ENCODE results near the gene UBE3B. TPM values are rescaled to one million over a fixed set of nuclear protein-coding genes. Genes with fewer than 3 reads are reported as not detected.

UBE3B gene
- total RNA-seq, 1 donor from 2014 or later = 34.4 TPM

GRCh38 chr12:109483346-109483745 is 5.9 kb downstream of the UBE3B start:
- TF ChIP-seq CTCF (IDR thresholded peaks at IDR 0.05; ENCODE audit: insufficient read depth, low read depth, low read length) = no peak
- no peak for TF ChIP-seq EZH2 (IDR thresholded peaks at IDR 0.05; ENCODE audit: insufficient read depth, low read length)
- H3K4me1 Mint-ChIP-seq (ENCODE audit: low read depth, unreplicated experiment) = peaks cover 11% of the 10 kb centered on the region
- no peak for FAIRE-seq

GRCh38 chr12:109485201-109485600 is 7.8 kb downstream of the UBE3B start:
- no peaks in the 10 kb centered on the region for H3K4me1 ChIP-seq (ENCODE audit: insufficient read depth, low read length)
- Mint-ChIP-seq H3K4me3 (ENCODE audit: unreplicated experiment) (no peak overlapping the region), H3K27ac (ENCODE audit: unreplicated experiment) (no peak overlapping the region), H3K36me3 (ENCODE audit: low read depth, unreplicated experiment) (peaks cover 8% of the 10 kb centered on the region), H3K4me1 (ENCODE audit: low read depth, unreplicated experiment) (no peaks in the 10 kb centered on the region), H3K9me3 (ENCODE audit: unreplicated experiment) (no peaks in the 10 kb centered on the region), H3K27me3 (ENCODE audit: low read depth, unreplicated experiment) (no peaks in the 10 kb centered on the region)
- H3K4me3 ChIP-seq (ENCODE audit: insufficient read depth, low read depth, low read length) = no peak overlapping the region
- no peak overlapping the region for H3K4me2 ChIP-seq (ENCODE audit: low read length)
- DNase-seq (ENCODE audit: low read depth) = no peak
- no peak for FAIRE-seq
- no peak for TF ChIP-seq CTCF (IDR thresholded peaks at IDR 0.05; ENCODE audit: insufficient read depth, low read depth, low read length)
- no peak for TF ChIP-seq EZH2 (IDR thresholded peaks at IDR 0.05; ENCODE audit: insufficient read depth, low read length)
- H3K9me3 ChIP-seq (ENCODE audit: insufficient read depth, low read depth, low read length) = no peaks in the 10 kb centered on the region
- H3K79me2 ChIP-seq (ENCODE audit: insufficient read depth, low read length) = peaks cover 5% of the 10 kb centered on the region
- peaks cover 37% of the 10 kb centered on the region for H3K36me3 ChIP-seq (ENCODE audit: insufficient read depth, low read length)
- no peaks in the 10 kb centered on the region for H3K27me3 ChIP-seq (ENCODE audit: insufficient read depth, low read length)
- no peak overlapping the region for H3K27ac ChIP-seq (ENCODE audit: low read depth, low read length)
- no peak overlapping the region for H3K9ac ChIP-seq (ENCODE audit: low read length)
- no peak overlapping the region for H2AFZ ChIP-seq (ENCODE audit: low read depth, low read length)
- no peaks in the 10 kb centered on the region for H4K20me1 ChIP-seq (ENCODE audit: insufficient read depth, low read length)

More at GRCh38 chr12:109483346-109483745, 5.9 kb downstream of the UBE3B start:
- H3K9me3 ChIP-seq (ENCODE audit: insufficient read depth, low read depth, low read length) = no peaks in the 10 kb centered on the region
- no peaks in the 10 kb centered on the region for H4K20me1 ChIP-seq (ENCODE audit: insufficient read depth, low read length)
- H2AFZ ChIP-seq (ENCODE audit: low read depth, low read length) = no peak overlapping the region
- no peaks in the 10 kb centered on the region for H3K9me3 Mint-ChIP-seq (ENCODE audit: unreplicated experiment)
- H3K27ac ChIP-seq (ENCODE audit: low read depth, low read length) = no peak overlapping the region
- no peak overlapping the region for H3K27ac Mint-ChIP-seq (ENCODE audit: unreplicated experiment)
- no peaks in the 10 kb centered on the region for H3K27me3 ChIP-seq (ENCODE audit: insufficient read depth, low read length)
- H3K36me3 ChIP-seq (ENCODE audit: insufficient read depth, low read length) = peaks cover 23% of the 10 kb centered on the region
- H3K9ac ChIP-seq (ENCODE audit: low read length) = no peak overlapping the region
- peaks cover 22% of the 10 kb centered on the region for H3K79me2 ChIP-seq (ENCODE audit: insufficient read depth, low read length)
- DNase-seq (ENCODE audit: low read depth) = no peak
- H3K4me1 ChIP-seq (ENCODE audit: insufficient read depth, low read length) = peaks cover 4% of the 10 kb centered on the region
- H3K4me3 ChIP-seq (ENCODE audit: insufficient read depth, low read depth, low read length) = no peak overlapping the region
- no peak overlapping the region for H3K4me3 Mint-ChIP-seq (ENCODE audit: unreplicated experiment)
- H3K36me3 Mint-ChIP-seq (ENCODE audit: low read depth, unreplicated experiment) = peaks cover 6% of the 10 kb centered on the region
- H3K4me2 ChIP-seq (ENCODE audit: low read length) = no peak overlapping the region
- H3K27me3 Mint-ChIP-seq (ENCODE audit: low read depth, unreplicated experiment) = no peaks in the 10 kb centered on the region

GRCh38 chr12:109487181-109488050 is 10.0 kb downstream of the UBE3B start:
- Histone ChIP-seq H3K79me2 (ENCODE audit: insufficient read depth, low read length) (no peaks in the 10 kb centered on the region), H3K9me3 (ENCODE audit: insufficient read depth, low read depth, low read length) (no peaks in the 10 kb centered on the region), H3K4me3 (ENCODE audit: insufficient read depth, low read depth, low read length) (no peak overlapping the region), H3K9ac (ENCODE audit: low read length) (no peak overlapping the region), H2AFZ (ENCODE audit: low read depth, low read length) (no peak overlapping the region), H3K4me2 (ENCODE audit: low read length) (no peak overlapping the region), H3K36me3 (ENCODE audit: insufficient read depth, low read length) (peaks cover 48% of the 10 kb centered on the region), H4K20me1 (ENCODE audit: insufficient read depth, low read length) (no peaks in the 10 kb centered on the region), H3K27me3 (ENCODE audit: insufficient read depth, low read length) (no peaks in the 10 kb centered on the region), H3K27ac (ENCODE audit: low read depth, low read length) (no peak overlapping the region), H3K4me1 (ENCODE audit: insufficient read depth, low read length) (no peaks in the 10 kb centered on the region)
- no peaks in the 10 kb centered on the region for H3K4me1 Mint-ChIP-seq (ENCODE audit: low read depth, unreplicated experiment)
- H3K27ac Mint-ChIP-seq (ENCODE audit: unreplicated experiment) = no peak overlapping the region
- FAIRE-seq (no peak), DNase-seq (ENCODE audit: low read depth) (no peak)
- peaks cover 8% of the 10 kb centered on the region for H3K36me3 Mint-ChIP-seq (ENCODE audit: low read depth, unreplicated experiment)
- no peak overlapping the region for H3K4me3 Mint-ChIP-seq (ENCODE audit: unreplicated experiment)
- no peak for TF ChIP-seq CTCF (IDR thresholded peaks at IDR 0.05; ENCODE audit: insufficient read depth, low read depth, low read length)
- TF ChIP-seq EZH2 (IDR thresholded peaks at IDR 0.05; ENCODE audit: insufficient read depth, low read length) = no peak
- H3K27me3 Mint-ChIP-seq (ENCODE audit: low read depth, unreplicated experiment) = no peaks in the 10 kb centered on the region
- no peaks in the 10 kb centered on the region for H3K9me3 Mint-ChIP-seq (ENCODE audit: unreplicated experiment)
